ENCODE data around the gene SRGAP1.

SRGAP1 gene

DNA sequence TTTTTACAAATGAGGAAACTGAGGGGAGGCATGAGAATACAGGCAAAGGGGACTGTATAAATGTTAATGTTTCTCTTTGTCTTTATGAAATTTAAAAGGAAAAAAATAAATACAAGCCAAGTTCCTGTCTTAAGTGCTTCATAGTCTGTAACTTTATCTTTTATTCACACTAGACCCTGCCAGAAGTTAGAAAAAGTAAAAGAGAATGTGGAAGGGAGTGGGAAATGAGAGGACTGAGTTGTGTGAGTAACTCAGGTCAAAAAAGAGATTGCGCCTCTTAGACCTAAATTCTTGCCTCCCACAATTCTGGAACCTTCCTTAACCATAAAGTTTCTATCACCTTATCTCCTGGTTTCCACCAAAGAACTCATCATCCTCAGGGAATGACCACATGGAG is 236.5 kb downstream of the SRGAP1 start:
- in situ Hi-C loops (cut with MboI; ENCODE audit: low pct_unique_long_range_greater_than_20kb, low sequenced_read_pairs, unreplicated experiment) = no loop called here
- TF ChIP-seq, protein P1, sequence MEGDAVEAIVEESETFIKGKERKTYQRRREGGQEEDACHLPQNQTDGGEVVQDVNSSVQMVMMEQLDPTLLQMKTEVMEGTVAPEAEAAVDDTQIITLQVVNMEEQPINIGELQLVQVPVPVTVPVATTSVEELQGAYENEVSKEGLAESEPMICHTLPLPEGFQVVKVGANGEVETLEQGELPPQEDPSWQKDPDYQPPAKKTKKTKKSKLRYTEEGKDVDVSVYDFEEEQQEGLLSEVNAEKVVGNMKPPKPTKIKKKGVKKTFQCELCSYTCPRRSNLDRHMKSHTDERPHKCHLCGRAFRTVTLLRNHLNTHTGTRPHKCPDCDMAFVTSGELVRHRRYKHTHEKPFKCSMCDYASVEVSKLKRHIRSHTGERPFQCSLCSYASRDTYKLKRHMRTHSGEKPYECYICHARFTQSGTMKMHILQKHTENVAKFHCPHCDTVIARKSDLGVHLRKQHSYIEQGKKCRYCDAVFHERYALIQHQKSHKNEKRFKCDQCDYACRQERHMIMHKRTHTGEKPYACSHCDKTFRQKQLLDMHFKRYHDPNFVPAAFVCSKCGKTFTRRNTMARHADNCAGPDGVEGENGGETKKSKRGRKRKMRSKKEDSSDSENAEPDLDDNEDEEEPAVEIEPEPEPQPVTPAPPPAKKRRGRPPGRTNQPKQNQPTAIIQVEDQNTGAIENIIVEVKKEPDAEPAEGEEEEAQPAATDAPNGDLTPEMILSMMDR (IDR thresholded peaks at IDR 0.05; ENCODE audit: extremely low read depth, insufficient read depth, missing control alignments) = no peak
- DNase-seq (ENCODE audit: low spot score) = no peak

GRCh38 chr12:64082116-64082515 is 237.6 kb downstream of the SRGAP1 start:
- TF ChIP-seq, protein P1 (IDR thresholded peaks at IDR 0.05; ENCODE audit: extremely low read depth, insufficient read depth, missing control alignments) = no peak
- in situ Hi-C loops (cut with MboI; ENCODE audit: low pct_unique_long_range_greater_than_20kb, low sequenced_read_pairs, unreplicated experiment) = no loop called here
- DNase-seq (ENCODE audit: low spot score) = no peak

DNA sequence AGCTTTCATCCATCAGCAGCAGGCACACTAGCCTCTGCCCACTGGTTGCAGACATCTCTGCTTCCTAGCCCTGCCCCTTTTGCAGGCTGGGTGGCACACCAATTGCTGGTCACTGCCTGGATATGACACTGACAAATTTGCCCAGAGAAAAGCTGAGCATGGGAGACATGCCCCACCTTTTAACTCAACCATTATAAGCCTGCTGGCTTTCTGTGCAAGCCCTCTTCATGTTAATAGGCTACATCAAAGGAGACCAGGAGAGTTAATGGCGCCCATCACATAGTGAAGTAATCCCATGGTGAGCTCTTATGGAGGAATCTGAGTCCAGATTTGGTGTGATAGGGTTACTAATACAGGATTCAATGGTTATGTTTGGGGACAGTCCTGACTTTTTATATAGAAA is 238.4 kb downstream of the SRGAP1 start:
- in situ Hi-C loops (cut with MboI; ENCODE audit: low pct_unique_long_range_greater_than_20kb, low sequenced_read_pairs, unreplicated experiment) = no loop called here
- TF ChIP-seq, protein P1 (IDR thresholded peaks at IDR 0.05; ENCODE audit: extremely low read depth, insufficient read depth, missing control alignments) = no peak
- DNase-seq (ENCODE audit: low spot score) = no peak

DNA sequence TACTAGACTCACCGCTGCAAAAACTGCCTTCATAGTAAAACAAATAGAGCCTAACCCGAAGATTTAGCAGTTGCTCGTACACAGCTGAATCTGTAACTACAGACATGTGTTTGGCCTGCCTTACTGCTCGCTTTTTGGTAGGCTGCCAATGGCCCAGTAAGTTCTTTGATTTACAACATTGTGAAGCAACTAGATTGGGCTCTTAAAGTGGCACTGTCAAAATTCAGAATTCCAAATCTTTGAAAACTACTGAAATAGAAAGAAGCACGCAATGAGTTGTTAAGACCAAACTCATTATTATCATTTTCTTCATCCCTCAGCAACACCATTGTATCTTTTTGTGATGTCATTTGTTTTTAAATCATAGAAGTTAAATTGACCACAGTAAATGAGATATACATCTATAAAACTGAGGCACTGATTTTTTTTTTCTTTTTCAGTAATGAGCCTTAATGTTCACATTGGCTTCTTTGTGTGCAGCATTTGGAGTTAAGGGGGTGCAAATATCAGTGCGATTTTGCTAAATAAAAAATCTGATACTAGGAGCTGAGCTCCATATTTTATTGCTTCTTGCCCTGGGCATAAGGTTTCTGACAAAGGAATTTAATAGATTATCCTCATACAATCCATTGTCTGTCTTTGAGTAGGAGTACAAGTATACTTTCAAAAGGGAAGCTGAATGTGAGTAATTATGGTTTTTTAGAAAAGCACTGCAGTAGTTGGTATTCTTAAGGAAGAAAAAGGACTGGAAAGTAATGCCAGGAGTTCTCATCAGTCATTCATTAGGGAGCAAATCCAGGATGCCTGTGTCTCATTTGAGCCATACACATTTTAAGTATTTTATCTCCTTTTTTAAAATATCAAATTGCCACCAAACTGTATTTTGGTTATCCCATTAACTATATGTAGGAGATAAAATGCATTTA is 239.0 kb downstream of the SRGAP1 start:
- in situ Hi-C loops (cut with MboI; ENCODE audit: low pct_unique_long_range_greater_than_20kb, low sequenced_read_pairs, unreplicated experiment) = no loop called here

GRCh38 chr12:64085154-64085553 is 240.7 kb downstream of the SRGAP1 start:
- no peak for DNase-seq (ENCODE audit: low spot score)
- TF ChIP-seq, protein P1 (IDR thresholded peaks at IDR 0.05; ENCODE audit: extremely low read depth, insufficient read depth, missing control alignments) = no peak
- in situ Hi-C loops (cut with MboI; ENCODE audit: low pct_unique_long_range_greater_than_20kb, low sequenced_read_pairs, unreplicated experiment) = no loop called here

More for the DNA sequence above, 239.0 kb downstream of the SRGAP1 start:
- TF ChIP-seq, protein P1 (IDR thresholded peaks at IDR 0.05; ENCODE audit: extremely low read depth, insufficient read depth, missing control alignments) = no peak
- no peak for DNase-seq (ENCODE audit: low spot score)

DNA sequence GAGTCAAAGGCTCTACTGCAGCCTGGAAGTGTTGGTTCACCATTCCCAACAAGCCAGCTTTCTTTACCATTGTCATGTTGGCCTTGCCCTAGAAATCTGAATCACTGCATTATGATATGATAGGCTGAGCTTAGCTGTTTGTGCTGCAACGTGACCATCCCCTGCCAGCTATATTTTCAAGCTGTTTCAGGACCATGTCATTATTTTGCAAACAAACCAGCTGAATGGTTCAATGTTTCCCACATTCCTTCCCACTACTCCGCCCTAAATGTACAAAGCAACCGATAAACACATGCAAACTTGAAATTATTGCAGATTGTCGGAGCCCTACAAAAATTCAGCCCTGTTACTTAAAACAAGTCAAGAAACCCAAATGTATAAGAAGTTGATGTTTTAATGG is 241.5 kb downstream of the SRGAP1 start:
- in situ Hi-C loops (cut with MboI; ENCODE audit: low pct_unique_long_range_greater_than_20kb, low sequenced_read_pairs, unreplicated experiment) = no loop called here
- DNase-seq (ENCODE audit: low spot score) = no peak
- TF ChIP-seq, protein P1 (IDR thresholded peaks at IDR 0.05; ENCODE audit: extremely low read depth, insufficient read depth, missing control alignments) = no peak

Measured in GM13977 (cell line).